GM12878 (cell line): ENCODE data around the gene ITGB8. TPM values are rescaled to one million over a fixed set of nuclear protein-coding genes. Genes with fewer than 3 reads are reported as not detected.

Experiments
- ASH2L ChIP-seq: fragments of 300-600, 200-600 bp; sonication (generic); IDR thresholded peaks from 2 replicates; pipeline ENCODE4 v1.6.1; 2017; ENCODE audit warnings: low read depth, mild to moderate bottlenecking, borderline replicate concordance
- CBFB ChIP-seq: IDR thresholded peaks from 2 replicates; pipeline ENCODE4 v1.6.1; 2016; ENCODE audit warnings: antibody characterized with exemption, low read depth
- CHD4 ChIP-seq: fragments of 200-600 bp; sonication (generic); IDR thresholded peaks from 2 replicates; pipeline ENCODE4 v1.6.1; 2016; ENCODE audit warnings: mild to moderate bottlenecking
- CREB1 ChIP-seq: IDR thresholded peaks from 2 replicates; pipeline ENCODE4 v1.6.1; 2012; ENCODE audit warnings: low read depth, mild to moderate bottlenecking, inconsistent platforms
- CREM ChIP-seq: IDR thresholded peaks from 2 replicates; pipeline ENCODE4 v1.6.1; 2014; ENCODE audit warnings: antibody characterized with exemption, low read depth
- CTCF ChIP-seq, 3 experiments: IDR thresholded peaks in 2 of 3; conservative IDR thresholded peaks in 1 of 3; 2 replicates each; pipeline ENCODE4 v1.5.1; 2011; ENCODE audit warnings: low read depth in 3 of 3, low read length in 3 of 3, mild to moderate bottlenecking in 3 of 3, control low read depth in 2 of 3, moderate library complexity in 2 of 3, inconsistent platforms in 1 of 3, mixed read lengths in 1 of 3; ENCODE audit not compliant: control insufficient read depth in 2 of 3, insufficient read depth in 1 of 3; ENCODE audit errors: extremely low read depth in 1 of 3
- EGR1 ChIP-seq, 2 experiments: IDR thresholded peaks; 1 replicate in 1 of 2; 2 replicates in 1 of 2; pipeline ENCODE4 v1.6.1; 2011 to 2012; ENCODE audit warnings: low read depth in 2 of 2, low read length in 2 of 2, borderline replicate concordance in 1 of 2, mild to moderate bottlenecking in 1 of 2, moderate library complexity in 1 of 2
- FOXM1 ChIP-seq: IDR thresholded peaks from 2 replicates; pipeline ENCODE4 v1.6.1; 2012; ENCODE audit warnings: low read depth, mild to moderate bottlenecking, inconsistent platforms, low read length, moderate library complexity
- HDAC2 ChIP-seq: fragments of 200-600 bp; sonication (generic); IDR thresholded peaks from 2 replicates; pipeline ENCODE4 v1.6.1; 2017
- IKZF1 ChIP-seq: fragments of 450-650 bp; conservative IDR thresholded peaks from 2 replicates; pipeline ENCODE4 v1.6.1; 2017; ENCODE audit warnings: antibody characterized with exemption, mild to moderate bottlenecking
- JUND ChIP-seq: IDR thresholded peaks from 2 replicates; pipeline ENCODE4 v1.6.1; 2012; ENCODE audit warnings: low read depth, mild to moderate bottlenecking, low read length, improper control_type of control experiment, moderate library complexity
- NBN ChIP-seq: fragments of 450-650 bp; IDR thresholded peaks from 2 replicates; pipeline ENCODE4 v1.6.1; 2016
- NFYA ChIP-seq: IDR thresholded peaks from 2 replicates; pipeline ENCODE4 v1.6.1; 2011; ENCODE audit warnings: low read depth, mild to moderate bottlenecking, low read length, improper control_type of control experiment, borderline replicate concordance
- NR2C2 ChIP-seq: IDR thresholded peaks from 2 replicates; pipeline ENCODE4 v1.6.1; 2011; ENCODE audit warnings: borderline replicate concordance, low read depth; ENCODE audit not compliant: control insufficient read depth, insufficient read length
- PBX3 ChIP-seq: IDR thresholded peaks from 2 replicates; pipeline ENCODE4 v1.6.1; 2011; ENCODE audit warnings: mild to moderate bottlenecking, low read depth, low read length, moderate library complexity; ENCODE audit not compliant: insufficient replicate concordance
- RAD51 ChIP-seq: fragments of 450-650 bp; IDR thresholded peaks from 2 replicates; pipeline ENCODE4 v1.6.1; 2016; ENCODE audit warnings: moderate library complexity, mild to moderate bottlenecking, inconsistent platforms
- RELA ChIP-seq: fragments of 450-650 bp; IDR thresholded peaks from 2 replicates; pipeline ENCODE4 v1.8.0; 2014; ENCODE audit warnings: borderline replicate concordance; ENCODE audit not compliant: partially characterized antibody
- TAF1 ChIP-seq: IDR thresholded peaks from 2 replicates; pipeline ENCODE4 v1.6.1; 2011; ENCODE audit warnings: mild to moderate bottlenecking, low read depth, low read length, borderline replicate concordance
- YY1 ChIP-seq: IDR thresholded peaks from 2 replicates; pipeline ENCODE4 v1.6.1; 2011; ENCODE audit warnings: low read depth, mild to moderate bottlenecking, low read length
- ZBED1 ChIP-seq: IDR thresholded peaks from 2 replicates; pipeline ENCODE4 v1.6.1; 2016; ENCODE audit warnings: borderline replicate concordance
- ZBTB11 ChIP-seq: fragments of 450-650 bp; formaldehyde crosslinking; IDR thresholded peaks from 2 replicates; pipeline ENCODE4 v1.5.0; 2022; ENCODE audit warnings: mild to moderate bottlenecking, missing genetic modification characterization
- ZSCAN29 ChIP-seq: fragments of 450-650 bp; IDR thresholded peaks from 2 replicates; pipeline ENCODE4 v1.6.1; 2017; ENCODE audit warnings: mild to moderate bottlenecking, moderate library complexity
- polyA plus RNA-seq, 11 experiments: library from polyadenylated mRNA; depleted of rRNA in 4 of 11; unstranded in 6 of 11; stranded (reverse) in 5 of 11; fragments of >200 nt; fragmentation: Nextera tagmentation in 4 of 11; fragmentation: Illumina TruSeq in 1 of 11; extraction: Ambion mirVana in 4 of 11; extraction: Trizol in 1 of 11; gene quantifications; 1 replicate in 1 of 11; 2 replicates in 10 of 11; pipeline versions ENCODE4 v1.2.1 to v1.2.3, GENCODE V29; 2011 to 2016; ENCODE audit warnings: inconsistent platforms in 2 of 11, missing spikeins in 2 of 11, low read depth in 1 of 11
- total RNA-seq, 4 experiments: library from RNA; depleted of rRNA in 3 of 4; stranded (reverse); fragments of >200 nt in 3 of 4; fragmentation: Illumina TruSeq in 1 of 4; extraction: Trizol in 1 of 4; gene quantifications; 2 replicates each; pipeline versions ENCODE4 v1.2.1 to v1.2.3, GENCODE V29; 2013 to 2021

ITGB8 gene
- total and polyA plus RNA-seq, 10 of the 15 experiments (the other 5 are each of a cell fraction or from before 2014, with no cell fraction given) = 0.37 to 26.2 (median 1.5) TPM

- TF ChIP-seq FOXM1 = peak; percentile 52; the same call in 1 of the 2 replicates
- TF ChIP-seq RELA = peak; percentile 95
- TF ChIP-seq ZSCAN29 = no peak
- TF ChIP-seq CHD4 = no peak
- TF ChIP-seq TAF1 = no peak
- TF ChIP-seq YY1 = no peak
- TF ChIP-seq HDAC2 = no peak
- TF ChIP-seq NFYA = no peak
- no peak for TF ChIP-seq RAD51
- no peak for TF ChIP-seq ZBTB11 (CRISPR knock-in tag)
- TF ChIP-seq JUND = no peak
- TF ChIP-seq EGR1 (IDR thresholded peaks at IDR 0.05; ENCODE audit: borderline replicate concordance in 1 of 2, low read depth in 2 of 2, low read length in 2 of 2) = no peak
- no peak for TF ChIP-seq CBFB
- no peak for TF ChIP-seq ASH2L
- TF ChIP-seq CREM = no peak
- TF ChIP-seq NBN = peak; percentile 46; the same call in 1 of the 2 replicates
- TF ChIP-seq ZBED1 = no peak
- no peak for TF ChIP-seq CTCF (IDR thresholded peaks at IDR 0.05 in 2 of 3, conservative IDR thresholded peaks at IDR 0.05 in 1 of 3; ENCODE audit: control insufficient read depth in 2 of 3, extremely low read depth in 1 of 3, insufficient read depth in 1 of 3, low read depth in 3 of 3, low read length in 3 of 3)
- TF ChIP-seq IKZF1 = peak; percentile 98
- no peak for TF ChIP-seq CREB1
- TF ChIP-seq PBX3 = no peak
- no peak for TF ChIP-seq NR2C2
These were observed 32.2 kb upstream of the ITGB8 start (continued) for GRCh38 chr7:20298486-20298901.
